Hepatocyte (in vitro differentiated cells): ENCODE results near the gene BRINP2.

ENCODE experiments used
- CTCF ChIP-seq: fragments of 200-600 bp; sonication (generic); IDR thresholded peaks from 2 replicates; pipeline ENCODE4 v1.5.1; 2016; ENCODE audit warnings: antibody characterized with exemption, mild to moderate bottlenecking; ENCODE audit not compliant: poor library complexity
- EZH2phosphoT487 ChIP-seq: fragments of 200-600 bp; sonication (generic); IDR thresholded peaks from one replicate; pipeline ENCODE4 v1.6.1; 2018; ENCODE audit warnings: antibody characterized with exemption, mild to moderate bottlenecking, low read depth, moderate library complexity; ENCODE audit not compliant: unreplicated experiment, severe bottlenecking

DNA sequence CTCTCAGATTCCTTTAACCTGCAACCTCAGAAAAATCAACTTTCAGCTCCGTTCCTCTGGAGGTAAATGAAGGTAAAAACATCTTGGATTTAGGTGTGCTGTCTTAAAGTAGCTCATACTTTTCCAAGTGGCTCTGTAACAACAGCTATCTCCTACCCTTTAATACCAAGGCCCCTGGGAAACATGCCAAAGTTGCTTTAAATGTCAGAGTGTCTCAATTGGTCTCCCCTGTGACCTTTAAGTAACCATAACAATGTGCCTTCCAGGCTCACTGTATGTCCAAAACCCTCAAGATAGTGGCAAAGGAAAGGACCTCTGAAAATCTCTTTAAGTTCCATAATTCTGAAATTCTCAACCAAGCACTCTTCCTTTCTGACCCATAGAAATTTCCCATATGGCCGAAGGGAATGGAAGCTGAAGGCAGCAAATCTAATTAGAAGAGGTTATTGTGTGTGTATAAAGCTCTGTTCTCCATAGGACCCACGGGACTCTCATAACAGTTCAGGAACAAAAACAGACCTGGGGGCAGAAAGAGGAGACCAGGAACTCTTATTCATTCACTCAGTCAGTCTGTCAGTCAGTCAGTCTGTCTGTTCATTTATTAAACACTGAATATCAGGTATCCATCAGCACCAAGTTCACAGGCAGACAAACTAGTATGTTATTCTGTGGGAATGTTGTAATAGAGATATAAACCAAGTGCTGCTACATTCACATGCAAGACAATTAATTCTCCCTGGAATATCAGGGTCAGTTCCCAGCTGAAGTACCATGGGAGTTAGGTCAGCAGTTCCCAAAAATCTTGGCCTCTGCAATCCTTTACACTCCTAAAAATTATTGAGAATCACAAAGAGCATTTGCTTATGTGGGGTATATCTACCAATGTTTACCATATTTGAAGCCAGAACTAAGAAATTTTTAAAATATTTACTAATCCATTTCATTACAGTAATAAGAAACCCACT is 25.4 kb upstream of the BRINP2 start:
- TF ChIP-seq CTCF (no peak), EZH2phosphoT487 (no peak)
